Endothelial cell of hepatic sinusoid (primary cell): ENCODE data around the gene DESI1.
"Not testable (repeated sequence)": the region's sequence is repeated elsewhere in the genome, so short reads cannot be mapped to it uniquely, and the experiment has no call there.

Source experiments
- in situ Hi-C: cut with HindIII; loops from 2 replicates; pipeline ENCODE4 v1.10.0; 2017; ENCODE audit warnings: low sequenced_read_pairs

Gene DESI1

GRCh38 chr22:41562461-41562860 lies 58.4 kb downstream of the DESI1 start:
- in situ Hi-C loops, result loop anchor here (5.0 kb wide), 2 partner anchors 50 to 90 kb away; no protein-coding TSS in a partner anchor

GRCh38 chr22:41561788-41562187 lies 59.1 kb downstream of the DESI1 start:
- in situ Hi-C loops, result loop anchor here (5.0 kb wide), 2 partner anchors 49 to 89 kb away; no protein-coding TSS in a partner anchor

- in situ Hi-C loops, result loop anchor here (5.0 kb wide), 2 partner anchors 49 to 89 kb away; no protein-coding TSS in a partner anchor
Measured at GRCh38 chr22:41561335-41561734, 59.5 kb downstream of the DESI1 start.

GRCh38 chr22:41560095-41560471 lies 60.8 kb downstream of the DESI1 start:
- in situ Hi-C loops, result loop anchor here (5.0 kb wide), 2 partner anchors 48 to 88 kb away; no protein-coding TSS in a partner anchor

- in situ Hi-C loops, result not testable (repeated sequence)
Measured at GRCh38 chr22:41558241-41558630, 62.6 kb downstream of the DESI1 start.

GRCh38 chr22:41557401-41558240 lies 63.2 kb downstream of the DESI1 start:
- in situ Hi-C loops, result no loop called here

GRCh38 chr22:41556561-41556960 lies 64.3 kb downstream of the DESI1 start:
- in situ Hi-C loops, result no loop called here

GRCh38 chr22:41555325-41555982 lies 65.4 kb downstream of the DESI1 start:
- in situ Hi-C loops, result no loop called here

GRCh38 chr22:41551877-41552582 lies 68.8 kb downstream of the DESI1 start:
- in situ Hi-C loops, result no loop called here

- in situ Hi-C loops, result no loop called here
Measured at GRCh38 chr22:41550952-41551491, 69.8 kb downstream of the DESI1 start.

- in situ Hi-C loops, result no loop called here
Measured at GRCh38 chr22:41548830-41549211, 72.0 kb downstream of the DESI1 start.
